Activated B cell treated with CpG ODN at 0.5 μM for 24 hours (primary cell): ENCODE measurements around the gene ELP4. TPM values are rescaled to one million over a fixed set of nuclear protein-coding genes. Genes with fewer than 3 reads are reported as not detected.
A peak's percentile ranks its signal among the peaks of the same experiment; 100 is the strongest.

ENCODE experiments used
- ATAC-seq: fragments of 200-7000 bp; cut with Tn5 transposase; one replicate; pipeline ENCODE4 v1.10.0; 2021; ENCODE audit warnings: low read depth, mild to moderate bottlenecking, moderate library complexity
- CTCF ChIA-PET: fragments of 350-600 bp; sonication (Branson Sonifier 250); formaldehyde crosslinking; loops from one replicate; lab custom pipeline; 2021; ENCODE audit warnings: antibody characterized with exemption; lab: Charles Lee
- POLR2A ChIA-PET: fragments of 350-600 bp; sonication (Branson Sonifier 250); formaldehyde crosslinking; loops from one replicate; lab custom pipeline; 2021; ENCODE audit warnings: antibody characterized with exemption; lab: Charles Lee
- DNase-seq: peaks from one replicate; pipeline ENCODE4 v3.0.0; 2022
- H3K27ac Mint-ChIP-seq: one replicate; pipeline ENCODE4 v1.8.0; 2020; ENCODE audit warnings: mixed read lengths
- H3K27me3 Mint-ChIP-seq: one replicate; pipeline ENCODE4 v1.8.0; 2021; ENCODE audit warnings: mixed read lengths
- H3K36me3 Mint-ChIP-seq: one replicate; pipeline ENCODE4 v1.8.0; 2021; ENCODE audit warnings: low read depth, mixed read lengths
- H3K4me1 Mint-ChIP-seq: one replicate; pipeline ENCODE4 v1.8.0; 2021; ENCODE audit warnings: mixed read lengths
- H3K4me3 Mint-ChIP-seq: one replicate; pipeline ENCODE4 v1.8.0; 2020; ENCODE audit warnings: mild to moderate bottlenecking, mixed read lengths
- H3K9me3 Mint-ChIP-seq: one replicate; pipeline ENCODE4 v1.8.0; 2020; ENCODE audit warnings: mixed read lengths
- CTCF ChIP-seq: fragments of 200-600 bp; IDR thresholded peaks from one replicate; pipeline ENCODE4 v1.8.0; 2022; ENCODE audit warnings: antibody characterized with exemption, mild to moderate bottlenecking
- intact Hi-C: fragments of 100-400 bp; cut with micrococcal nuclease; formaldehyde crosslinking; loops from one replicate; pipeline ENCODE4 v1.15.1; 2024
- total RNA-seq: library from RNA; stranded (reverse); gene quantifications from 2 replicates; pipeline ENCODE4 v1.2.3, GENCODE V29; 2022

The ELP4 gene
- total RNA-seq, 1 donor from 2014 or later, result 25.5 TPM

- ATAC-seq, result no peak
- no peak for DNase-seq
- peaks cover 40% of the 10 kb centered on the region for H3K27me3 Mint-ChIP-seq
- TF ChIP-seq CTCF, result no peak
- intact Hi-C loops, result no loop called here
- peaks cover 15% of the 10 kb centered on the region for H3K4me1 Mint-ChIP-seq
- H3K4me3 Mint-ChIP-seq, result no peak overlapping the region
- H3K27ac Mint-ChIP-seq, result no peak overlapping the region
- POLR2A ChIA-PET, result no interaction called here
- peaks cover 1% of the 10 kb centered on the region for H3K36me3 Mint-ChIP-seq
- no peaks in the 10 kb centered on the region for H3K9me3 Mint-ChIP-seq
- CTCF ChIA-PET, result no interaction called here
Measured at GRCh38 chr11:31794548-31794947, 285.0 kb downstream of the ELP4 start.

DNA sequence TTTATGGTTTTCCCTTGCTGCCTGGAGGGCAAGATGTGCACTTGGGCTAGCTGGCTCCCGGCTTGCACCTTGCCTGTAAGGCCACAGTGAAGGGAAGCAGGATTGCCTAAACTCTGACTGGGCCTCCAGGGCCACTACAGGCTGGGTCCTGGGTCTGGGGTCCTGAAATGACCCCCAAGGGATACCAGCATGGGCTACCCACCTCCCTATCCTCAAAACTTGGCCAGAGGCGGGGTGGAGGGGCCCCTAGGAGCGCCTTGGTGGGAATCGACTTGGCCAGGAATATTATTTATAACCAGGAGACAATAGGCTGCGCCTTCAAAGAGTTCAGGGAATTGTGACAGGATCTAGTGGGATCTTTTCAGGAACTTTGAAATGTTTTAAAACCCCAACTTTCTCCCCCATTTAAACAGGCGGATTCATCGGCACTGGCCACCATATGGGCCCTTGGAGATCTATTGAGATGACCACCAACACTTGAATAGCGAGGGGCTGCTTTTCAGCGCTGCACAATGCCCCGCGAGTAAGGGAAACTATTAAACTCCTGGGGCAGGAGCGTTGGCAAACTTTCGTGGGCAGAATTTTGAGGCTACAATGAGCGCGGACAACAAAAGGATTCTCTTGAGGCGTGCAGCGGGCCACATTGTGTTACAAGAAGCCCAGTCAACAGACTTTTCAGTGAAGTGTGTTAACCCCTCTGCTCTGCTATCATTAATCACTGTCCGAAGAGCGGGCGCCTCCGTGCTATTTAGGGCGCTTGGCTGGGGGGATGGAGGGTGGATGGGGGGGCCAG is 286.3 kb downstream of the ELP4 start:
- Mint-ChIP-seq H3K9me3 (no peaks in the 10 kb centered on the region), H3K4me3 (no peak overlapping the region), H3K36me3 (peaks cover 1% of the 10 kb centered on the region), H3K27ac (no peak overlapping the region), H3K27me3 (peaks cover 51% of the 10 kb centered on the region), H3K4me1 (peaks cover 20% of the 10 kb centered on the region)
- no peak for TF ChIP-seq CTCF
- intact Hi-C loops, result loop anchor here (5.0 kb wide), 1 partner anchor 36 kb away; no protein-coding TSS in a partner anchor
- POLR2A ChIA-PET, result no interaction called here
- CTCF ChIA-PET, result no interaction called here
- ATAC-seq (no peak), DNase-seq (no peak)

DNA sequence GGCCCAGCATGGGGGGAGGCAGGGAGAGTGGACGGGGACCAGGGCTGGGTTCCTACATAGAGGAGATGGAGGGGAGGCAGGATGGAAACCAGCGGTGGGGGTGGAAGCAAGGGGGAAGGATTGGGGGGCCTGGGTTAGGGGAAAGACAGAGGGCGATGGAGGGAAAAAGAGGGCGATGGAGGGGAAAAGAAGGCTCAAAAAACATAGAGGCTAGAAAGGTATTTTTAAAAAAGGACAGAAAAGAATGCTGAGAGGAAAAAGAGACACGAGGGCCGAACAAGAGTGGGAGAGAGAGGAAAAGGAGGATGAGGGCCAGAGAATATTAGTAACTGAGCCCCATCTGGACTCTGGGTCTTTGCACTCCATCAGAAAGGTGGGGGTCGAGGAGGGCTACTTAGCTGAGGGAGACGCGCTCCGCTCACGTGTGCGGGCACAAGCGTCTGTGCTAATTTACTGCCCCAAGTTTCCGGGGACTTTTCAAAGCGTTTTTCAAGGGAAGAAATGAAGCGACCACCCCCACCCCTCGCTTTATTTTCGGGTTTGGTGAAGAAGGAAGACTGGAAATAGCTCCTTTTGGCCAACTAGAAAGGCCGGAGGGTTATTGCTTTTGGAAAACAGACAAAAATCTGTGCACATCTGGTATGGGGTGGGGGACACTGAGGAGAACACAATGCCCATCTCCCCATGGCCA is 287.1 kb downstream of the ELP4 start:
- TF ChIP-seq CTCF, result no peak
- no peaks in the 10 kb centered on the region for H3K9me3 Mint-ChIP-seq
- POLR2A ChIA-PET, result no interaction called here
- DNase-seq (no peak), ATAC-seq (no peak)
- H3K4me3 Mint-ChIP-seq, result no peak overlapping the region
- peaks cover 20% of the 10 kb centered on the region for H3K4me1 Mint-ChIP-seq
- peaks cover 1% of the 10 kb centered on the region for H3K36me3 Mint-ChIP-seq
- H3K27me3 Mint-ChIP-seq, result peaks cover 58% of the 10 kb centered on the region
- CTCF ChIA-PET, result no interaction called here
- intact Hi-C loops, result loop anchor here (5.0 kb wide), 1 partner anchor 36 kb away; no protein-coding TSS in a partner anchor
- no peak overlapping the region for H3K27ac Mint-ChIP-seq

DNA sequence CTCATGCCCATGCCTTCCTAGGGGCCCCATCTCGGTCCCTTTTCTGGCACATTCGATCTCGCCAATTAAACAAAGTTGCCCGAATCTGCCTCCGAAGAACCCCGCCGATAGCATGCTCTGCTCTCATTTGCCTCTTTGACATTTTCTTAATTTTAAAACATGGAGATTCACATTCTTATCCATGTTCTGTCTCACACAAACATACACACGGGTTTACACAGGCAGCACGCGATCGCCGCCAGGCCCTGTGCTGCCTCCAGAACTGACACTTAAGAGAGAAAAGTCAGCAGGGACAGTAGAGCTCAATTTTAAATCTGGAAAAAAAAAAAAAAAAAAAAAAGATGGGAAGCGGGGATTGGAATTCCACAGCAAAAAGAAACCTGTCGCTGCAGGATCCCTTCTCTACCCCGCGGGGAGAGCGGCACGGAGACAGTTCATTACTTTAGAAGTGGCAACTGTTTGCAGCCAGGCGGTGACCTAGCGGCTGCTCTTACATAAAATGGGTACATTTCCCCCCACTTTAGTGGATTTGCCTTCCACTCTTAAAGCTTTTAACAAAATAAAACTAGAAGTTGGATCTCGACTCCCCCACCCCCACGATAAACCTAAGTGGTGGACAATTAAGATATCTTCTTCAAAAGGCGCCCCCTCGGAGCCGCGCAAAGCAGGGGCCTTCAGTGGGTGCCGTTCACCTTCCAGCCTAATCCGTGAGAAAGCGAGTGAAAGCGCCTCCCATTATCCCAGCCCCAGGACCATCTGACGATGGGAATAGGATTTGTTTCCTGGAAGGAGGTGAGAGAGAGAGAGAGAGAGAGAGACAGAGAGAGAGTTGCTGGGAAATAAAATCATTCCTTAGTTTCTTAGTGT is 287.9 kb downstream of the ELP4 start:
- no peak for TF ChIP-seq CTCF
- H3K27me3 Mint-ChIP-seq, result peaks cover 62% of the 10 kb centered on the region
- intact Hi-C loops, result loop anchor here (2.0 to 5.0 kb wide), 2 partner anchors 15 to 35 kb away; no protein-coding TSS in a partner anchor
- no peak overlapping the region for H3K27ac Mint-ChIP-seq
- H3K9me3 Mint-ChIP-seq, result no peaks in the 10 kb centered on the region
- POLR2A ChIA-PET, result interaction anchor here (0.7 kb wide), 1 partner anchor 410 kb away, joined by 5 read pairs; no protein-coding TSS in a partner anchor
- H3K4me1 Mint-ChIP-seq, result peaks cover 20% of the 10 kb centered on the region
- DNase-seq (no peak), ATAC-seq (no peak)
- peak overlapping the region; percentile 24 for H3K4me3 Mint-ChIP-seq
- peaks cover 1% of the 10 kb centered on the region for H3K36me3 Mint-ChIP-seq
- CTCF ChIA-PET, result no interaction called here
